Stimulated activated CD4-positive, alpha-beta T cell treated with anti-CD3 and anti-CD28 coated beads, Interleukin-2, amount 100 ng/mL, for 48 hours (primary cell): ENCODE results near the gene MS4A4A.

ENCODE experiments used
- DNase-seq, 2 donors: peaks; one replicate each; pipeline ENCODE4 v3.0.0-alpha.2; 2020

Gene MS4A4A

DNA sequence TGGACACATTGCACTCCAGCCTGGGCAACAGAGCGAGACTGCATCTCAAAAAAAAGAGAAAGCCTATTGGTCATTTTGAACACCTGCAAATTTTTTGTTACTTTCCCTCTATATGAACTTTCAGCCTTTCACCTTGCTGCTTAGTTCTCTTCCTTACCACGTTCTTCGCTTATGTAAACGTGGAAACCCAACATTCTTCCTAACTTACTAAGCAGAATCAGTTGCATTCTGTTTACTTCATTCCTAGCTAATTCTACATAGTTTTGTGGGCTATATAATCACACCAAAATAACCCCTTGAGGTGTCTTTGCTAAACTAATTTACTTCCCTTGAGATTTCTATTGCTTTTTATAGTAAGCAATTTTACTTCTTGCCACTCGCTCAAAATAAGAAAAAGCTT lies 23.2 kb downstream of the MS4A4A start:
- no peak for DNase-seq

DNA sequence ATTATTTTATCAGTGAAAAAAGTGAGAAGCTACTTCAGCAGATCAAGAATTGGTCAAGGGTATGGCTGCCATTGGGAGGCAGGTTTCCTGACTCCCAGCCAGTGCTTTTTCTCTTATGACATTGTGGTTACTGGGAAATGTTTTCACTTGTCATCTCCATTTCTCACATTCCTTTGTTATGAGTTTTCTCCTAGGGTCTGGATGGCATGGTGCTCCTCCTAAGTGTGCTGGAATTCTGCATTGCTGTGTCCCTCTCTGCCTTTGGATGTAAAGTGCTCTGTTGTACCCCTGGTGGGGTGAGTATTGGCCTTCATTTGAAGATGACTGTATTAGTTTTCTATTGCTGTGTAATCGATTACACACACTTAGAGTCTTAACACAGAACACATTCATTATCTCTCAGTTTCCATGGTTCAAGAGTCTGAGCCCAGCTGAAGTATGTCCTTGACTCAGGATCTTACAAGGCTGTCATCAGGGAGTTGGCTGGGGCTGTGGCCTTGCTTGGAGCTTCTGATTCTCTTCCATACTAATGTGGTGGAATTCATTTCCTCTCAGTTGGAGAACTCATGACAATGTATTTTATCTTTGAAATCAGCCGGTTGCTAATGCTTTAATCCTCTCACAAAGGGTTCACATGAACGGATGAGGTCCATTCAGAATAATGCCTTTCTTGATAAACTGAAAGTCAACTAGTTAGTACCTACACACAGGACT lies 25.6 kb downstream of the MS4A4A start:
- DNase-seq = no peak

DNA sequence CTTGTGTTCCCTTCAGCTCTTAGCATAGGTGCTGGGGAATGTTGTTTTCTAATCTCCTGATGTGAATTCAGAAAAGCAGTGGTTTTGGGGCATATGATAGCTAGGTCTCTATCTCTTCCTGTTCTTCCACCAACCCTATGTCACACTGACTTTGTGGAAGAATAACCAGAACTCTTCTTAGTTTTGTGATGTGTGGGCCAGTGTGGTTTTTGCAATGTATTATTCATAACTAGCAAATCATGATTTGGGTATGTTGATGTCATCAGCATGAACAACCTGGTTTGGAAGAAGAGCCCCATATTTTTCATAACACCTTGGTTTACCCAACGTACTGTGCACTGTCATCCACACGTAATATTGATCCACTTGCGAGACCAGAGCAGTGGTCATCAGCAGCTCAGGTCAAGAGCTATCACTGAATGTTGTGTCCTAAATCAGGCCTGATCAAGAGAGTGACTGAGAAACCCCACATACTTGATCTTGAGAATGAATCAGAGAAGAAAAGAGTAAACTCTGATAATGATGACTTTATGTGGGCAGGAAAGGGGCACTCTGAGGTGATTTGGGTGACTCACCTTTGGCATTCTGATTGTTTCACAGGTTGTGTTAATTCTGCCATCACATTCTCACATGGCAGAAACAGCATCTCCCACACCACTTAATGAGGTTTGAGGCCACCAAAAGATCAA lies 27.2 kb downstream of the MS4A4A start:
- peak in 1 of 2 donors; percentile 2 for DNase-seq

DNA sequence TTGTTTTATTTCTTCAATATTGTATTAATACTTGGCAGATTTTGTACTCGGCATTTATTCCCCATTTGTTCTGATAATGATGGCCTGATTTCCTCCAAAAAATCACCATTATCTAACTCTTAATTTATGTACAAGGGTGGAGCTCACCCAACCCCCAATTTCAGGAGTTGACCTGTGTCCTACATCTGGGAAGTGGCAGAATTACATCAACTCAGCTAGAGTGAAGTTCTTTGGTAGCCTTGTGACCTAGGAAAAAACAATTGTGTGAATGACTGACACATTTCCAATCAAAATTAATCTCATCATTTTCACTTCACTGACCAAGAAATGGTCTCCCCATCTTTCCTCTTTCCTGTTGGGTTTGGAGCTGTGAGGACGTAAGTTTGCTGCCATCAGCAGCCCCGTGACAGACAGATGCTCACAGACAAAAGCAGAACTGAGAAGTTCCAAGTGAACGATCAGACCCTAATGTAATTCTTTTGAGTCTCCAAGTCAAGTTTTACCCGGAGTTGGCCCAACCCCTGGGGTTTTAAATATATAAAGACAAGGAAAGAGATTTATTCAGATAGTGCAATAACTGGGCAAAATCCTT lies 30.0 kb downstream of the MS4A4A start:
- no peak for DNase-seq

DNA sequence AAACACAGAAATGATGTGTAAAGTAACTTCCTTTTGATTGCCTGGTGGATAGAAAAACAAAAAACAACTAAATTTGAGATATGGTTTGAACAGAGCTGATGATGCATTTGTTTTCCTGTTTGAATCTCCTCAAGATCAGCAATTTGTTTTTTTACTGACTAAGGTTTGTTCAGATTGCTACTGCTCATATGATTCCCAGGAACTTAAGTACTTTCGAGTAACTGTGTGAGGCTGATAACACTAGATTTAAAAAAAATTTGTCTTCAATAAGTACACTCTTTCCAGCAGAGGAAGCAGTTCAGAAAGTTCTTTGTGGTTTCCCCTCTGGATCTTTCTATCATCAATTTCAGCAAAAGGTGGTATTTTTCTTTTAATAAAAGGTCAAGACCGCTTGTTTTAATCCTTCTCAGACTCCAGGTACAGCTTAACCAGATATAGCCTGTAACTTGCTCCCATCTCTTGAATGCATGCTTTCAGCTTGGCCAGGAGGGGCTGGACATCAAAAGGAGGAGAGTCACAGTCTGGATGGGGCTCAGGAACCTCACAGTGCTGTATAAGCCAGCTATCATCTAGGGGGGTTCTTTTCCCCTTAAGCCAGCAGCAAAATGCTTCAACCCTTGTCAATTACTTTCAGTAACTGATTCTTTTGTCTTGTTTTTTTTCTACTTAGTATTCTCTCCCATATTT lies 34.3 kb downstream of the MS4A4A start:
- DNase-seq = no peak

DNA sequence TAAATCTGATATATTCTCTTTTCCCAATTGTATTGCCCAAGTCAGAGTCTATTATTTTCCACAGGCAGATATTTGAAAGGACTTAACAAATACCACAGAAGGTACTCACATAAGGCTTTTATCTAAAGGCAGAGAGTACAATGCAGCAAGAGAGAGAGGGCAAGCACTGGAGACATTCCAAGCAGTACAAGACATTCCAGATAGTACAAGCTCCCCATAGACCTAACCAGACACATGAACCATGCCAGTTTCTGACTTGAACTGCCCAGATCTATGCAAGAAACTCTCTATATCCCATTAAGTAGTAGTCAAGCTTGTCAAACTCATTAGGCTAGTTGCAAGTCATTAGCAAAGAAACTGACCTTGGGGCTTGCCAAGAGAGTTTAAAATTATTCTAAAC lies 35.4 kb downstream of the MS4A4A start:
- no peak for DNase-seq

DNA sequence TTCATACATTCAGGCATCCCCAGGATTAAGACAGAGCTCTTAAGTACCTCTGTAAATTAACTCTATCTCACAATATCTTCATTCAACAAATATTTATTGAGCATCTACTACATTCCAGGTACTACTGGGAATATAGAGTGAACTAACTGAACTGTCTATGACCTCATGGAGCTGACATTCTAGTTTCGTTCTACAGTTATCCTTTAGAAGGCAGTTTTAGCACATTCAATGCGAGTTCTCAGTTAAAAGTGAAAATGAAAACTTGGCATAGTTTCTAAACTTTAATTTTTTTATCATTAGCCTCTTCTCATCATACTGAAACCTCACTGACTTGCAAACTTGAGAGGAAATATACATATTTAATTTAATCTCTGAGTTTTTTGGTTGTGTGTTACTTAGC lies 35.9 kb downstream of the MS4A4A start:
- DNase-seq = no peak

DNA sequence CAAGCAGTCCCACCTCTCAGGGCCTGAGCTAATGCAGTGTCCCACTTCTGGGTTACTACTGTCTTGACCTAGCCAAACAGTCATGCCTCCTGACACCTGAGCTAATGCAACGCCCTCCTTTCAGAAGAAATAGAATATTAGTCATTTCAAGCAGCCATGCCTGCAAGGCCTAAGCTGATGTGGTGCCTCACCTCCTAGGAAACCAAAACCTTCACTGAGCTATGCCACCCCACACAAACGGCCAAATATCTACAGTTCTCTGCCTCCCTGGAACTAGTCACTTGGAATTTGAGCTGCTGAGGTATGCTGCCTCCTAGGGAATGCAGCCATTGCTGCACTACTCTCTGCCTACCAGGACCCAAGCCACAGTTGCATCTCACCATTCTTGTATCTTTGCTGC lies 38.3 kb downstream of the MS4A4A start:
- DNase-seq = no peak

DNA sequence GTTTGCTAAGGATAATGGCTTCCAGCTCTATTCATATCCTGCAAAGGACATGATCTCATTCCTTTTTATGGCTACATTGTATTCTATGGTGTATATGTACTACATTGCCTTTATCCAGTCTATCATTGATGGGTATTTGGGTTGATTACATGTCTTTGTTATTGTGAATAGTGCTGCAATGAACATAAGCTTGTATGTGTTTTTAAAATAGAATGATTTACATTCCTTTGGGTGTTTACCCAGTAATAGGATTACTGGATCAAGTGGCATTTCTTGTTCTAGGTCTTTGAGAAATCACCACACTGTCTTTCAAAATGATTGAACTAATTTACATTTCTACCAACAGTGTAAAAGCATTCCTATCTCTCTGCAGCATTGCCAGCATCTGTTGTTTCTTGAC lies 40.6 kb downstream of the MS4A4A start:
- DNase-seq = no peak

DNA sequence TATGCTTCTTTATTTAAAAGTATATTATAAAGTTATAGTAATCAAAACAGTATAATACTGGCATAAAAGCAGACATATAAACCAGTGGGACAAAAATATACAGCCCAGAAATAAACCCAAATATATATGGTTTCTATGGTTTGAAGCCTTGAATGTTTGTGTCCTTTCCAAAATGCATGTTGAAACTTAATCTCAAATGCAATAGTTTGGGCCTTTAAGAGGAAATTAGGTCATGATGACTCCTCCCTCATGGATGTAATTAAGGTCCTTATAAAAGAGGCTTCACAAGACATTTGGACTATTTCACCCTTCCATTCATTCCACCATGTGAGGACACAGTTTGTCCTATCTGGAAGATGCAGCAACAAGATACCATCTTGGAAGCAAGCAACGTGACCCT lies 46.5 kb downstream of the MS4A4A start, which contains the start of gene MS4A6E:
Gene MS4A6E (plus strand): TSS at position 301 of the 400 bp plus-strand sequence. CDS start 7,641 bp downstream, outside the sequence.
- DNase-seq = no peak

DNA sequence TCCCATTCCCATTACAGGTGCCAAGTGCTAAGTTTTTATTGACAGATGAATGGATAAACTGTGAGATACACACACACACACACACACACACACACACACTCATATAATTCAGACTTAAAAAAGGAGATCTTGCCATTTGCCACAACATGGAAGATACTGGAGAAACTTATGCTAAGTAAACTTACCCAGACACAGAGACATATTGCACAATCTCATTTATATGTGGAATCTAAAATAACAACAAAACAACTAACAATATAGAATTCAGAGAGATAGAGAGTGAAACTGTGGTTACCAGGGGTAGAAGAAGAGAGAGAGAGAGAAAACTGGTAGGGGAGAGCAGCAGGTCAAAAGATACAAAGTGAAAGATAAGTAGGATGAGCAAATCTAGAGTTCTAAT lies 48.0 kb downstream of the MS4A4A start:
- DNase-seq = no peak

DNA sequence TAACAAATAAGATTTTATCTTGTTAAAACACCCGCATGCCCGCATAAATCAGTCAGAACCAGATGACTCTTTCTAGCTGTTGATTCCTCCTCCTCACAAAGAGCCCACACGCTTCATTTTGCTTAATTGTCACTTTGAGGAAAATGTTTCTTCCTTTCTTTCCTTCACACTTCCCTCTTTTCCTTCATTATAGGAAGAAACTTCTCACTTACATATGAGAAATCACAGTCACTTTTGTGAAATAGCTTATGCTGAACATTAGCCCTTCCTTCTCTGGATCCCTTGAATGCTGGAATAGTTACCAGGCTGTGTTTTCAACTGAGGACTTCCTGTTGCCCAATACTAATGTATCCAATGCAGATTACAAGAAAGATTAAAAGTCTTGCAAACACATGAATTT lies 52.4 kb downstream of the MS4A4A start:
- DNase-seq = no peak

DNA sequence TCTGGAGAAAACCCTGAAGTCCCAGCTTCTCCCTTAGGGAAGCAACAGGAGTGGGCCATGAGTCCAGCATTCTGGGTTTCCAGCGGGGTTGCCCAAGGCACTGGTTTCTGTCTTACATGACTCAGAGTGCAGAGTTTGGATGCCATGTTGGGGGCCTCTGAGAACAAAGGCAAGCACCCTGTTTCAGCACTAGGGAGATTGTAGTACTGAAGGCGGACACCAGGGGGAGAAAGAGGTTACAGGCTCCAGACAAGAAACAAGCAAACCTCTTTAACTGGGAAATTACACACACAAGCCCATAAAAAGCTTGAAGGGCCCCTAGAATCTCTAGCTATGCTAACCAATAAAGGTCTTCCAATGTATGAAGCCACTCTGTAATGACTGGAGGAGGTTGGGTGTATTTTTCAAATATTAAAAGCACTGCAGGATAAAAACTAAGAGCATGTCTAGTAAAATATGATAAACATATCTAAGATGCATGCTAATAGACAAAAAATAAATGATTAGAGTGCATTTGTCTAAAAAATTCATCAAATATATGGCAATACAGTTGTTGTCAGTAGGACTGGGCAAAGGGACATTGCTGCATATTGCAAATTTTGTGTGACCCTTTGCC lies 53.6 kb downstream of the MS4A4A start:
- DNase-seq = peak; percentile 70 to 74

DNA sequence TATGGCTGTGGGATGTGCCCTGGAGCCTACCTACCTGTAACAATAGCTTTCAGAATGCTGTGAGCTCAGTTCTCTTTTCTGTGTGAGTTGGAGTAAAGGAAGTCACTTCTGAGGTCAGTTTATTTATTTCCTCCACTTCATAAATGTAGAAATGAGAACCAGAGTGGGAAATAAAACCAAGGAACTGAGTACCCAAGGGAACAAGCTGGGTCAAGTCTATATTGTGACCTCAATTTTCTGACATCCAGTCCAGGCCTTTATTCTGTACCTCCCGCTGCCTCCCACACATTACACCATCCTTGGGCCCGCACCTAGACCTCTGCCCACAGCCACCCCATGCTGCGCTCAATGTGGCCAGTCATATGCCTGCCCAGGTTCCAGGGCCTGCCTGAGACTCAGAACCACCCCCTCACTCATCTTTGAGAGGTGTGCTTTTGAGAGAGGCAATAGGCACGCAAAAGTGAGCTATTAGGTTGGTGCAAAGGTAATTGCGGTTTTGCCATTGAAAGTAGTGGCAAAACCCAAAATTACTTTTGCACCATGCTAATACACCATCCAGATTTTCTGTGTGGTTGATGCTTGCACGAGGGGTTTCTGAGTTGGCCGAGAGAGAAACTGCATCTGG lies 56.4 kb downstream of the MS4A4A start:
- DNase-seq = no peak

DNA sequence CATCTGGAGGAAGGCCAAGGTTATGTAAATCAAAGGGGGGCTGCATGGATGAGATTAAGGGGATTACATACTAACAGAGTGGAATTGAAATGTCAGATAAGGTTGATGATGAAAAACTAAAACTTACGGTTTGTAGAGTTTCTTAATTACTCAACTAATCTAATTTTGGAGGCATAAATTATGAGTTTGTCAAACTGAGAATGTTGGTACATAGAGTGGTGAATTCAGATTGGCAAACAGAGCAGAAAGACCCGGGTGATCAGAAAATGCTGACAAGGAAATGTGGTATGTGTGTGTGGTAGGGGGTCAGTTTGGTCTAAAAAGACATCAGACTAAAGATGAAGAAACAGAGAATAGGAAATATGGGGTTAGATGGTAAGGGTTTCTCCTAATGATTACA lies 57.6 kb downstream of the MS4A4A start:
- DNase-seq = no peak

DNA sequence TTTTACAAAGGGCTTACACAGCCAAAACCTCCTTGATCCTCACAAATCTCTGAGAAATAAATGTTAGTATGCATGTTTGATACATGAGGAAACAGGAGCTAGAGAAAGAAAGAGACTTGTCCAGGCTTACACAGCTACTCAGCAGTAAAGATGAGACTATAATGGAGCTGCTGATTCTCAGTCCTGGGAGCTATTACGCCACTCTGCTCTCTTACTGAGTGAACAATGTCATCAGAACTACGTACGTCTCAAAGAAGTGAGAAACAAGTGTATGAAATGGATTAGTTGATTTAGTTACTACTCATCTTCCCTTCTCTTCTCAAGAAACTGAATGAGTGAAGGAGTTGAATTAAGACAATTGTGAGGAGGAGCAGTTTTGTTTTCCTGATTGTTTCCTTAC lies 58.9 kb downstream of the MS4A4A start:
- no peak for DNase-seq

DNA sequence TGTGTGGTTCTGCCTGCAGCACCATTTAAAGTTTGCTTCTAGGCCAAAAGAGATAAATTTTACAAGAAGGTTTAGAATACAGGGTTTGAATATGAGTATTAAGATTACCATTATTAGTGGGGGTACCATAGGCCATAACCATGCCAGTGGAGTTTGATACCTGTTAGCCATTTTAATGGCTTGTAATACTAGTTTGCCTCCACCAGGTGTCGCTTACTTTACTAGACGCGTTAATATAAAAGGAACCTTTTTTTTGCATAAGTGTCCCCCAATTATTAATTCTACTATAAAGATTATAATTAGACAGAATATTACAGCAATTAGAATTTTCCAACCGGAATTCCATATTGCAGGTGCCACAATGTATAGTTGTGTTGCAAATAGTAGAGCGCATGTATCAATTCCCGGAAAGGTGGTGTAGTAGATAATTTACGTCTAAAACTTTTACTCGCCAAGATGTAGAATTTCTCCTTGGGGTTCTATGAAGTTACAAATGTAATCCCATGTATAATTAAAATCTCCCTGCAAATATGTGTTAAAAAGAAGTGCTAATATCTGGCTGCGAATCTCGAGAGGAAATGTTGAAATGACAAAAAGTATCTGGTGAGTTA lies 62.7 kb downstream of the MS4A4A start:
- no peak for DNase-seq

DNA sequence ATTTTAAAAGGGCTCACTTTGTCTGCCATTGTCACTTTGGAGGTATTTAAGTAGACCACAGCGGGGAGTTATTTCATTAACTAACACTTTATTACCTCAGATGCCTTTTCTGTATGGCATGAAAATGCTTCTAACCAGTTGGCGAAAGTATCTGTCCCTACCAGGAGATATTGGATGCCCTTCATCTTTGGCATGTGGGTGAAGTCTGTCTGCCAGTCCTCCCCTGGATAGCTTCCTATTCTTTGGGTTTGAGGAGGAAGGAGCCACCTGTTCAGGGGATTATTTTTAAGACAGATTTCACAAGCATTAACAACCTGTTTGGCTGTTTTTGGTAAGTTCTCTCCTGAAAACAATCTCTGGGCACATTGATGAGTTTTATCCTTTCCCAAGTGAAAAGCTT lies 63.7 kb downstream of the MS4A4A start:
- no peak for DNase-seq

DNA sequence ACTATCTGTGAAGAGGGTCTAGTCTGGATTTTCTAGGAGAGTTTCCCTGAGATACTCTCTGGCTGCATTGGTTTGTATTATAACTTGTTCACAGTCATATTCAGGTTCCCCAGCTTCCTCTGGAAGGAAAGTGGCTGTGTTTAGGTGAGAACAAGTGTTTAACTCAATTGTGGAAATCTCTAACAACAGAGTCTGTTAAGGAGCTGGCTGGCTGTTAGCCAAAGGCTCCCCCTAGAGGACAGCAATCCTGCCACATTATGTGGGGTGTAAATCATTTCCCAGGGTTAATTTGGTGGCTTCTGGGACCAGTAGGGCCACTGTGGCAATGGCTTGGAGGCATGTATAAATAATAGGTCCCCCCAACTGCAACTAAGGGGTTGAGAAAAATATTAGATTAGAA lies 65.0 kb downstream of the MS4A4A start:
- peak in 1 of 2 donors; percentile 13 for DNase-seq

DNA sequence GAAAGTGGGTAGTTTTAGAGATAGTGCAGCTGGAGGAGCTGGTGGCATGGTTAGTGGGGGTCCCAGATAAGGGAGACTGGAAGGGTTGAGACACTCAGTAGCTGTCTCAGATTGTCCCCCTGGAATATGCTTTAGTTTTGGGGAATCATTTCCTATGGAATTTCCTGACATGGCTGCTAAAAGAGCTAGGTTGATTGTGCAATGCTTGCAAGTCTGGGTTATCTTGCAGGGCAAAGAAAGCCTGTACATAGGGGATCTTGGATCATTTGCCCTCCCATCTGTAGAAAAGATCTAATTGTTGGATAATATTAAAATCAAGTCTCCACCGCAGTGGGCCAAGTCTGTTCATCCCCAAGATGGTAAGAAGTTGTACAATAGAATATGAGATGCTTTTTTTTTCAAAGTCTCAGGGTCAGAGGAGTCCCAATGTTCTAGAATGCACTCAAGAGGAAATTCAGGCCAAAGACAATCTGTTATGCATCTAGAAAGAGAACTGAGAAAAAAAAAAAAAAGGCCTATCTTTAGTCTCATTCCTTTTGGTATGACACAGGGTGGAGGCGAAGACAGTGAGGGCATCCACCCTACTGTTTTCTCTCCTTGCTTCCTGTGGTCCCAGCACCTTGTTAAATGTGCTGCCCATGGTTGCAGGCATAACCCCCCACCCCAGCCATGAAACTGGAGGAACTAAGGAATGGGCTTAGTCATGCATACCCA lies 66.8 kb downstream of the MS4A4A start:
- DNase-seq = no peak

DNA sequence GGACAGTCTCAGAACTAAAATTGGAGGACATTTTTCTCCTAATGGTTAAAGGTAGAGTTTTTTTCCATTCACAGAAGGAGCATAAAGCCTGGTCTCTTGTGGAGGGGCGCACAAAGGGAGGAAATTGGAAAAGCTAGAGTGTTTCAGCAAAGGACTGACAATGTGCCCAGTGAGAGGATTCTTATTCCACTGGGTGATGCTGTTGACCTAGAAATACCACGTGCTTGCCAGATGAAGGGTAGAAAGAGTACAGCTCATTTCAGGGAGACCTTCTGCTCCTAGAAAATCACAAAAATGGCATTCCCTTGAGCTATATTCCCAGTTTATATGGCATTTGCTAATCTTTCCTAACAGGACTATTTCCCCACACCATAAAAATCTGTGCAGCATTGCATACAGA lies 67.7 kb downstream of the MS4A4A start:
- DNase-seq = no peak

DNA sequence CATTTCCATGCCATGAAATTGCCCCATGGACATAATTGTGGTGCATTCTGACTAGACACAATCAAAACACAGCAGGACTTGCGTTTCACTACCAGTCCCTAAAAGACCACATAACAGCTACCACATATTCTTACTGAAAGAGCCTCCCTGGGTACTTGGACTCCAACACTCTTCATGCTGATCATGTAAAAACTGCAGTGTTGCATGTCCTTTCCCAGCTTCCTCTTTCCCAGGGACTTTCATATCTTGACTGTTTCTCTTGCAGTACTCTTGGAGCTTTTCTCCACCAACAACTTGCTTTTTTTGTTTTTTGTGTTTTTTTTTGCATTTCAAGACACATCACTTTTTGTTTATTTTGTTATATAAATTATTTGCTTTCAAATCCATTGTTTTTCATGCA lies 69.5 kb downstream of the MS4A4A start:
- DNase-seq = no peak
